Upper lobe of left lung (tissue), 6 donors: ENCODE results near the gene C13orf46. TPM values are rescaled to one million over a fixed set of nuclear protein-coding genes. Genes with fewer than 3 reads are reported as not detected.

Source experiments
- ATAC-seq, 2 donors: fragments of 200-7000 bp; cut with Tn5 transposase; one replicate each; pipeline ENCODE4 v1.9.1; 2022; ENCODE audit warnings: mild to moderate bottlenecking in 2 of 2, moderate library complexity in 2 of 2; ENCODE audit not compliant: low FRiP score in 2 of 2
- DNase-seq, 2 donors: peaks; one replicate each; pipeline ENCODE4 v3.0.0-alpha.2; 2019 to 2020
- H3K27ac ChIP-seq, 4 donors: fragments of 200-600 bp; sonication (generic); one replicate each; pipeline ENCODE4 v1.5.1; 2016 to 2019
- H3K27me3 ChIP-seq, 4 donors: fragments of 200-600 bp; sonication (generic); one replicate each; pipeline ENCODE4 v1.5.1; 2017 to 2019
- H3K36me3 ChIP-seq, 4 donors: fragments of 200-600 bp; sonication (generic); one replicate each; pipeline ENCODE4 v1.5.1; 2016 to 2019
- H3K4me1 ChIP-seq, 4 donors: fragments of 200-600 bp; sonication (generic); one replicate each; pipeline ENCODE4 v1.5.1; 2018 to 2019
- H3K4me3 ChIP-seq, 4 donors: fragments of 200-600 bp; sonication (generic); one replicate each; pipeline ENCODE4 v1.5.1; 2017 to 2019; ENCODE audit warnings: mild to moderate bottlenecking in 2 of 4, moderate library complexity in 1 of 4
- H3K9me3 ChIP-seq, 4 donors: fragments of 200-600 bp; sonication (generic); one replicate each; pipeline ENCODE4 v1.5.1; 2018 to 2019
- CTCF ChIP-seq, 6 experiments: fragments of 450-650 bp in 4 of 6; fragments of 200-600 bp in 2 of 6; sonication (generic) in 2 of 6; IDR thresholded peaks; one replicate each; pipeline ENCODE4 v1.5.1; 2016 to 2019; ENCODE audit warnings: antibody characterized with exemption in 6 of 6
- EP300 ChIP-seq, 4 donors: sonication (generic); formaldehyde crosslinking; IDR thresholded peaks; one replicate each; pipeline ENCODE4 v1.5.1; 2017; ENCODE audit warnings: antibody characterized with exemption in 4 of 4, control low read depth in 2 of 4
- POLR2A ChIP-seq, 4 donors: fragments of 450-650 bp; IDR thresholded peaks; one replicate each; pipeline ENCODE4 v1.5.1; 2016 to 2017; ENCODE audit warnings: antibody characterized with exemption in 4 of 4, mild to moderate bottlenecking in 2 of 4
- POLR2AphosphoS5 ChIP-seq, 2 donors: sonication (generic); formaldehyde crosslinking; IDR thresholded peaks; one replicate each; pipeline ENCODE4 v1.5.1; 2017; ENCODE audit warnings: antibody characterized with exemption in 2 of 2
- WGBS, 2 donors: methylation state at CpG; one replicate each; pipeline ENCODE4 v1.1.5; 2017 to 2018; 5-methylcytosine and 5-hydroxymethylcytosine counted together
- total RNA-seq, 6 donors: library from RNA; depleted of rRNA in 4 of 6; stranded (reverse); fragments of >200 nt in 4 of 6; gene quantifications; one replicate each; pipeline versions ENCODE4 v1.1.0 to v1.2.1, GENCODE V29; 2016 to 2021
- donor health status: DM: no; HTN: no; CAD: no; lungs with moderate emphysema.
- donor health status: DM: no; HTN: yes; CAD: no; lungs with severe emphysema.

The C13orf46 gene
- total RNA-seq, 6 donors from 2014 or later = 5.5 to 44.0 (median 14.7) TPM

DNA sequence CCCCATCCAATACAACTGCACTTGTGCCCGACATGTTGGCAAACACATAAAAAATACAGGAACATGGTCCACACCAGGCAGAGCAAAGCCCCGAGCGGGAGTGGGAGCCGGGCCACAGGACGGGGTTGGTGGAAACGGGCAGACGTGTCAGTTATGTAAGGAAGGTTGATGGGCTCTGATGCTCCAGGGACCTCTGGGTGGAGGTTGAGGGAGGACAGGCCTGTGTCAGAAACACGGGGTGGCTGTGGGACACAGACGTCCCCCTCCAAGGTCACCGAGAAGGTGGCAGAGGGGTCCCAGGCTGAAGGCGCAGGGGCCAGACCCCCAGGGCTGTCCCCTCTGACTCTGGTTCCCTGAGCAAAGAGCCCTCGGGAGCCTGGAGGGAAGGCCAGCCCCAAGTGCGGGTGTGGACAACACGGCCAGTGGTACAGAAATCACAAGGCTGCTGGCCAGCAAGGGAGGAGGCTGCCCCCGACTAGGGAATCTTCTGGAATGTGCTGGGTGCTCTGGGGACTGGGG lies 31.4 kb upstream of the C13orf46 start:
- Histone ChIP-seq H3K4me1 (no peaks in the 10 kb centered on the region), H3K27me3 (no peaks in the 10 kb centered on the region), H3K36me3 (peaks cover 2 to 33% (median 14%) of the 10 kb centered on the region in 4 donors), H3K27ac (no peak overlapping the region), H3K4me3 (no peak overlapping the region), H3K9me3 (no peaks in the 10 kb centered on the region)
- ATAC-seq (peak; percentile 25 to 47), DNase-seq (peak in 1 of 2 donors; percentile 68)
- 83 to 96% methylated on average over 14 to 15 of the region's 15 CpGs for WGBS, 2 donors
- no peak for TF ChIP-seq POLR2AphosphoS5 (IDR thresholded peaks at IDR 0.05)
- TF ChIP-seq CTCF (IDR thresholded peaks at IDR 0.05) = no peak
- no peak for TF ChIP-seq POLR2A (IDR thresholded peaks at IDR 0.05)
- no peak for TF ChIP-seq EP300 (IDR thresholded peaks at IDR 0.05)

- no peaks in the 10 kb centered on the region for H3K27me3 ChIP-seq
- peaks cover 0 to 30% (median 8%) of the 10 kb centered on the region in 4 donors for H3K36me3 ChIP-seq
- 87% methylated on average over 41 of the region's 41 CpGs for WGBS, 2 donors
- peak in 1 of 2 donors; percentile 40 for DNase-seq
- no peak overlapping the region for H3K4me3 ChIP-seq
- no peaks in the 10 kb centered on the region for H3K9me3 ChIP-seq
- H3K4me1 ChIP-seq = no peaks in the 10 kb centered on the region
- no peak overlapping the region for H3K27ac ChIP-seq
- TF ChIP-seq POLR2AphosphoS5 (IDR thresholded peaks at IDR 0.05) (no peak), CTCF (IDR thresholded peaks at IDR 0.05) (no peak), POLR2A (IDR thresholded peaks at IDR 0.05) (no peak), EP300 (IDR thresholded peaks at IDR 0.05) (no peak)
- ATAC-seq = peak in 1 of 2 donors; percentile 86
Observed at GRCh38 chr13:114004420-114005205, 30.7 kb upstream of the C13orf46 start.

GRCh38 chr13:114002771-114003321 lies 29.0 kb upstream of the C13orf46 start:
- Histone ChIP-seq H3K4me1 (no peaks in the 10 kb centered on the region), H3K36me3 (peaks cover 0 to 27% (median 4%) of the 10 kb centered on the region in 4 donors), H3K27ac (no peak overlapping the region), H3K9me3 (no peaks in the 10 kb centered on the region), H3K4me3 (no peak overlapping the region), H3K27me3 (no peaks in the 10 kb centered on the region)
- peak in 1 of 2 donors; percentile 82 for DNase-seq
- ATAC-seq = no peak
- no peak for TF ChIP-seq EP300 (IDR thresholded peaks at IDR 0.05)
- no peak for TF ChIP-seq POLR2AphosphoS5 (IDR thresholded peaks at IDR 0.05)
- TF ChIP-seq POLR2A (IDR thresholded peaks at IDR 0.05) = no peak
- no peak for TF ChIP-seq CTCF (IDR thresholded peaks at IDR 0.05)
- 93 to 95% methylated on average over 18 to 24 of the region's 24 CpGs for WGBS, 2 donors

DNA sequence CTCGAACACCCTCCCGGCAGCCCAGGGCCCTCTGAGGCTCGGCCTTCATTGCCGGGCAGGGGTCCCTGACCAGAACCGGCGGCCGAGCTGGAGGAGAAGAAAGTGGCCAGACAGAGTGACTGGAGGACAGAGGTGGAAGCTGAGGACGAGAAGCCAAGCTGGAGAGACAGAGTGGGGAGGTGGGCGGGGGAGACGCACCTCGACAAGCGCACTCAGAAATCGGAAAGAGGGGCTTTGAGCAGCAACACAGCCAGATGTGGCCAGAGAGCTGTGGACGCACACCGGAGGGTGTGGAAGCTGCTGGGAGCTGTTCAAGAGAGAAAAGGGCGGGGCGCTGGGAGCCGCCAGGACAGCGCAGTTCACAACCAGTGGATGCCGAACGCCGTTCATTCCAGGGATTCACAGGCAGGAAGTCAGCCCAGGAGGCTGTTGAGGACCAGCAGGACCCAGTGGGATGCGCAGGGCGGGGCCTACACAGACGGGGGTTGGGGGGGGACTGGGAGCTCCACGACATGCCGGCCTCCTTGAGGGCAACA lies 28.2 kb upstream of the C13orf46 start:
- no peak overlapping the region for H3K4me3 ChIP-seq
- DNase-seq (peak in 1 of 2 donors; percentile 64), ATAC-seq (no peak)
- H3K27me3 ChIP-seq = no peaks in the 10 kb centered on the region
- no peak for TF ChIP-seq EP300 (IDR thresholded peaks at IDR 0.05)
- TF ChIP-seq CTCF (IDR thresholded peaks at IDR 0.05) = no peak
- TF ChIP-seq POLR2A (IDR thresholded peaks at IDR 0.05) = no peak
- no peak for TF ChIP-seq POLR2AphosphoS5 (IDR thresholded peaks at IDR 0.05)
- 89 to 90% methylated on average over 25 to 27 of the region's 27 CpGs for WGBS, 2 donors
- no peaks in the 10 kb centered on the region for H3K9me3 ChIP-seq
- H3K36me3 ChIP-seq = peaks cover 0 to 24% (median 4%) of the 10 kb centered on the region in 4 donors
- H3K27ac ChIP-seq = no peak overlapping the region
- peaks cover 0 to 7% (median 0%) of the 10 kb centered on the region in 4 donors for H3K4me1 ChIP-seq
